H9 (cell line): ENCODE results near the gene AFG1L. TPM values are rescaled to one million over a fixed set of nuclear protein-coding genes. Genes with fewer than 3 reads are reported as not detected.

Source experiments
- DNase-seq: peaks from one replicate; pipeline ENCODE4 v3.0.0-alpha.2; 2017
- H2AFZ ChIP-seq: one replicate; pipeline ENCODE4 v1.6.1; 2013; ENCODE audit warnings: mild to moderate bottlenecking, low read length, control low read depth, moderate library complexity
- H2AK5ac ChIP-seq: 2 replicates; pipeline ENCODE4 v1.6.1; 2013; ENCODE audit warnings: low read length, control low read depth, mixed read lengths; ENCODE audit not compliant: insufficient read length
- H2BK120ac ChIP-seq: one replicate; pipeline ENCODE4 v1.6.1; 2013; ENCODE audit warnings: low read depth, mild to moderate bottlenecking, low read length, control low read depth, inconsistent platforms; ENCODE audit not compliant: poor library complexity, severe bottlenecking
- H2BK12ac ChIP-seq: 2 replicates; pipeline ENCODE4 v1.6.1; 2013; ENCODE audit warnings: low read length, control low read depth, mixed read lengths, low read depth; ENCODE audit not compliant: insufficient read length
- H2BK15ac ChIP-seq: 2 replicates; pipeline ENCODE4 v1.6.1; 2013; ENCODE audit warnings: low read depth, low read length, control low read depth
- H2BK20ac ChIP-seq: one replicate; pipeline ENCODE4 v1.6.1; 2013; ENCODE audit warnings: low read depth, mild to moderate bottlenecking, low read length, control low read depth, inconsistent platforms; ENCODE audit not compliant: poor library complexity, severe bottlenecking
- H2BK5ac ChIP-seq: 2 replicates; pipeline ENCODE4 v1.6.1; 2013; ENCODE audit warnings: low read length, control low read depth, mixed read lengths; ENCODE audit not compliant: insufficient read length
- H3K14ac ChIP-seq: 2 replicates; pipeline ENCODE4 v1.6.1; 2013; ENCODE audit warnings: low read length, control low read depth; ENCODE audit not compliant: insufficient read depth
- H3K18ac ChIP-seq: 2 replicates; pipeline ENCODE4 v1.6.1; 2013; ENCODE audit warnings: low read depth, mild to moderate bottlenecking, mixed read lengths, low read length, control low read depth; ENCODE audit not compliant: insufficient read length
- H3K23ac ChIP-seq: 2 replicates; pipeline ENCODE4 v1.6.1; 2013; ENCODE audit warnings: low read length, control low read depth, mixed read lengths, low read depth; ENCODE audit not compliant: insufficient read length
- H3K23me2 ChIP-seq: 2 replicates; pipeline ENCODE4 v1.6.1; 2013; ENCODE audit warnings: low read depth, mild to moderate bottlenecking, mixed read lengths, low read length, control low read depth; ENCODE audit not compliant: insufficient read length, poor library complexity, severe bottlenecking
- H3K27ac ChIP-seq: 2 replicates; pipeline ENCODE4 v1.5.1; 2013; ENCODE audit warnings: low read length, control low read depth, mixed read lengths, low read depth; ENCODE audit not compliant: insufficient read length
- H3K27me3 ChIP-seq: 2 replicates; pipeline ENCODE4 v1.6.1; 2013; ENCODE audit warnings: low read length, control low read depth, inconsistent platforms; ENCODE audit not compliant: insufficient read depth
- H3K4ac ChIP-seq: 2 replicates; pipeline ENCODE4 v1.6.1; 2013; ENCODE audit warnings: low read depth, mild to moderate bottlenecking, control low read depth, inconsistent platforms, low read length, moderate library complexity
- H3K4me1 ChIP-seq: 2 replicates; pipeline ENCODE4 v1.6.1; 2013; ENCODE audit warnings: low read length, control low read depth, inconsistent platforms; ENCODE audit not compliant: insufficient read depth
- H3K4me2 ChIP-seq: 2 replicates; pipeline ENCODE4 v1.6.1; 2013; ENCODE audit warnings: low read length, control low read depth, mixed read lengths; ENCODE audit not compliant: insufficient read length, insufficient read depth
- H3K56ac ChIP-seq: 2 replicates; pipeline ENCODE4 v1.6.1; 2013; ENCODE audit warnings: low read depth, mild to moderate bottlenecking, mixed read lengths, low read length, control low read depth; ENCODE audit not compliant: insufficient read length
- H3K79me1 ChIP-seq: 2 replicates; pipeline ENCODE4 v1.6.1; 2013; ENCODE audit warnings: low read depth, mild to moderate bottlenecking, moderate library complexity, low read length, control low read depth, inconsistent platforms; ENCODE audit not compliant: insufficient read depth, poor library complexity, severe bottlenecking
- H3K79me2 ChIP-seq: 2 replicates; pipeline ENCODE4 v1.6.1; 2013; ENCODE audit warnings: low read length, control low read depth, inconsistent platforms; ENCODE audit not compliant: insufficient read depth
- H3K9ac ChIP-seq: 2 replicates; pipeline ENCODE4 v1.6.1; 2013; ENCODE audit warnings: low read length, control low read depth, mixed read lengths; ENCODE audit not compliant: insufficient read length; ENCODE audit errors: extremely low read depth
- H3K9me3 ChIP-seq: one replicate; pipeline ENCODE4 v1.6.1; 2013; ENCODE audit warnings: low read depth, low read length, inconsistent platforms; ENCODE audit not compliant: control insufficient read depth
- H3T11ph ChIP-seq: one replicate; pipeline ENCODE4 v1.6.1; 2013; ENCODE audit warnings: mild to moderate bottlenecking, low read length, control low read depth, inconsistent platforms
- H4K20me1 ChIP-seq: one replicate; pipeline ENCODE4 v1.6.1; 2013; ENCODE audit not compliant: control insufficient read depth, insufficient read length, insufficient read depth
- H4K5ac ChIP-seq: 2 replicates; pipeline ENCODE4 v1.6.1; 2013; ENCODE audit warnings: low read depth, mild to moderate bottlenecking, mixed read lengths, low read length, control low read depth; ENCODE audit not compliant: insufficient read length
- H4K8ac ChIP-seq: replicated peaks from 2 replicates; pipeline ENCODE4 v1.6.1; 2013; ENCODE audit warnings: low read length, control low read depth, mixed read lengths, low read depth; ENCODE audit not compliant: insufficient read length
- H4K91ac ChIP-seq: 2 replicates; pipeline ENCODE4 v1.6.1; 2013; ENCODE audit warnings: low read depth, mild to moderate bottlenecking, moderate library complexity, mixed read lengths, low read length, control low read depth; ENCODE audit not compliant: insufficient read length
- H3K27ac Mint-ChIP-seq, 3 experiments: 2 replicates in 2 of 3; 3 replicates in 1 of 3; pipeline ENCODE4 v1.8.0; 2020 to 2021; ENCODE audit warnings: mixed read lengths in 3 of 3, mild to moderate bottlenecking in 1 of 3, moderate library complexity in 1 of 3
- H3K27me3 Mint-ChIP-seq: 2 replicates; pipeline ENCODE4 v1.8.0; 2021; ENCODE audit warnings: low read depth, mild to moderate bottlenecking, moderate library complexity, mixed read lengths
- H3K36me3 Mint-ChIP-seq, 3 experiments: 2 replicates in 2 of 3; 3 replicates in 1 of 3; pipeline ENCODE4 v1.8.0; 2020 to 2021; ENCODE audit warnings: low read depth in 3 of 3, mixed read lengths in 3 of 3; ENCODE audit not compliant: insufficient read depth in 1 of 3
- H3K4me1 Mint-ChIP-seq, 2 experiments: 2 replicates each; pipeline ENCODE4 v1.8.0; 2020; ENCODE audit warnings: mixed read lengths in 2 of 2
- H3K4me3 Mint-ChIP-seq, 2 experiments: 2 replicates in 1 of 2; 3 replicates in 1 of 2; pipeline ENCODE4 v1.8.0; 2020 to 2021; ENCODE audit warnings: mild to moderate bottlenecking in 2 of 2, mixed read lengths in 2 of 2, moderate library complexity in 1 of 2
- H3K9me3 Mint-ChIP-seq, 2 experiments: 2 replicates in 1 of 2; 3 replicates in 1 of 2; pipeline ENCODE4 v1.8.0; 2020; ENCODE audit warnings: mild to moderate bottlenecking in 2 of 2, mixed read lengths in 2 of 2, moderate library complexity in 1 of 2
- WGBS: extraction: QIAGEN DNeasy Blood & Tissue Kit; methylation state at CpG from one replicate; pipeline ENCODE4 v1.1.7; 2013; ENCODE audit warnings: missing lambda C conversion rate, low lambda C conversion rate, mixed read lengths; ENCODE audit not compliant: insufficient read length; ENCODE audit errors: extremely low coverage; 5-methylcytosine and 5-hydroxymethylcytosine counted together
- total RNA-seq: library from RNA; stranded (reverse); gene quantifications from 2 replicates; pipeline ENCODE4 v1.2.1, GENCODE V29; 2021
- TF ChIP-seq, protein P1 (sequence below): fragments of 200-600 bp; sonication (generic); conservative IDR thresholded peaks from 3 replicates; pipeline ENCODE4 v1.8.0; 2021; ENCODE audit warnings: antibody characterized with exemption, mild to moderate bottlenecking

AFG1L gene
- total RNA-seq, 1 experiment from 2014 or later, result 4.7 TPM

DNA sequence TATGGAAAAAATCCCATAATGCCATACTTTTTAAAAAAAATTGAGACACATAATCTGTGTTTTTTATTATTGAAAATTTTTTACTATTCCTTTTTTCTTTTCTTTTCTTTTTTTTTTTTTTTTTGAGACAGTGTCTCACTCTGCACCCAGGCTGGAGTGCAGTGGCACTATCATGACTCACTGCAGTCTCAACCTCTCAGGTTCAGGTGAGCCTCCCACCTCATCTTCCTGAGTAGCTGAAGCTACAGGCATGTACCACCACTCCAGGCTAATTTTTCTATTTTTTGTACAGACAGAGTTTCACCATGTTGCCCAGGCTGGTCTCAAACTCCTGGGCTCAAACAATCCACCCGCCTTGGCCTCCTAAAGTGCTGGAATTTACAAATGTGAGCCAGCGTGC, 100.4 kb downstream of the AFG1L start:
- Histone ChIP-seq H3K56ac (no peak overlapping the region), H3K9ac (no peak overlapping the region), H2BK5ac (no peak overlapping the region), H3K9me3 (no peaks in the 10 kb centered on the region), H2BK15ac (no peak overlapping the region), H3K23ac (no peak overlapping the region), H2BK20ac (no peak overlapping the region), H3K27me3 (no peaks in the 10 kb centered on the region), H3K4me2 (no peak overlapping the region), H2BK12ac (no peak overlapping the region), H3K79me2 (no peaks in the 10 kb centered on the region), H4K91ac (no peak overlapping the region), H4K8ac (no peak overlapping the region), H3K27ac (no peak overlapping the region), H3T11ph (no peak overlapping the region), H3K79me1 (no peaks in the 10 kb centered on the region), H3K4me1 (no peaks in the 10 kb centered on the region), H2BK120ac (no peak overlapping the region), H3K14ac (no peak overlapping the region), H3K4ac (no peak overlapping the region), H3K23me2 (no peaks in the 10 kb centered on the region), H2AK5ac (no peak overlapping the region), H4K20me1 (no peaks in the 10 kb centered on the region), H2AFZ (no peak overlapping the region), H4K5ac (no peak overlapping the region), H3K18ac (no peak overlapping the region)
- Mint-ChIP-seq H3K36me3 (no peaks in the 10 kb centered on the region), H3K27me3 (no peaks in the 10 kb centered on the region), H3K9me3 (no peaks in the 10 kb centered on the region), H3K4me1 (no peaks in the 10 kb centered on the region), H3K27ac (no peak overlapping the region), H3K4me3 (no peak overlapping the region)
- TF ChIP-seq, protein P1, sequence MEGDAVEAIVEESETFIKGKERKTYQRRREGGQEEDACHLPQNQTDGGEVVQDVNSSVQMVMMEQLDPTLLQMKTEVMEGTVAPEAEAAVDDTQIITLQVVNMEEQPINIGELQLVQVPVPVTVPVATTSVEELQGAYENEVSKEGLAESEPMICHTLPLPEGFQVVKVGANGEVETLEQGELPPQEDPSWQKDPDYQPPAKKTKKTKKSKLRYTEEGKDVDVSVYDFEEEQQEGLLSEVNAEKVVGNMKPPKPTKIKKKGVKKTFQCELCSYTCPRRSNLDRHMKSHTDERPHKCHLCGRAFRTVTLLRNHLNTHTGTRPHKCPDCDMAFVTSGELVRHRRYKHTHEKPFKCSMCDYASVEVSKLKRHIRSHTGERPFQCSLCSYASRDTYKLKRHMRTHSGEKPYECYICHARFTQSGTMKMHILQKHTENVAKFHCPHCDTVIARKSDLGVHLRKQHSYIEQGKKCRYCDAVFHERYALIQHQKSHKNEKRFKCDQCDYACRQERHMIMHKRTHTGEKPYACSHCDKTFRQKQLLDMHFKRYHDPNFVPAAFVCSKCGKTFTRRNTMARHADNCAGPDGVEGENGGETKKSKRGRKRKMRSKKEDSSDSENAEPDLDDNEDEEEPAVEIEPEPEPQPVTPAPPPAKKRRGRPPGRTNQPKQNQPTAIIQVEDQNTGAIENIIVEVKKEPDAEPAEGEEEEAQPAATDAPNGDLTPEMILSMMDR, result no peak
- DNase-seq, result no peak
- WGBS, result no CpG with 5 or more reads among the region's 2 CpGs
